Thymus (tissue), 11 donors: ENCODE data around the gene SAAL1. TPM values are rescaled to one million over a fixed set of nuclear protein-coding genes. Genes with fewer than 3 reads are reported as not detected.

ENCODE experiments used
- DNase-seq, 9 donors: peaks; one replicate each; pipeline ENCODE4 v3.0.0-alpha.2; 2013; ENCODE audit warnings: low spot score in 9 of 9, low read depth in 6 of 9, missing footprints in 1 of 9
- H3K27ac ChIP-seq, 2 donors: one replicate each; pipeline ENCODE4 v1.5.1; 2013; ENCODE audit warnings: control low read depth in 1 of 2, low read depth in 1 of 2, low read length in 1 of 2, mild to moderate bottlenecking in 1 of 2, moderate library complexity in 1 of 2
- H3K27me3 ChIP-seq, 2 donors: one replicate each; pipeline ENCODE4 v1.5.1; 2013; ENCODE audit warnings: low read length in 1 of 2; ENCODE audit not compliant: control insufficient read depth in 2 of 2, insufficient read depth in 1 of 2
- H3K36me3 ChIP-seq, 2 donors: one replicate each; pipeline ENCODE4 v1.5.1; 2013; ENCODE audit warnings: low read length in 1 of 2, mild to moderate bottlenecking in 1 of 2, moderate library complexity in 1 of 2; ENCODE audit not compliant: control insufficient read depth in 2 of 2, insufficient read depth in 2 of 2
- H3K4me1 ChIP-seq, 2 donors: one replicate each; pipeline ENCODE4 v1.5.1; 2013; ENCODE audit warnings: low read length in 2 of 2; ENCODE audit not compliant: control insufficient read depth in 2 of 2, insufficient read depth in 2 of 2
- H3K4me3 ChIP-seq, 2 donors: one replicate each; pipeline ENCODE4 v1.5.1; 2013; ENCODE audit warnings: low read length in 2 of 2, control low read depth in 1 of 2, mild to moderate bottlenecking in 1 of 2
- H3K9me3 ChIP-seq, 2 donors: one replicate each; pipeline ENCODE4 v1.5.1; 2013; ENCODE audit warnings: low read length in 1 of 2, mild to moderate bottlenecking in 1 of 2; ENCODE audit not compliant: control insufficient read depth in 2 of 2, insufficient read depth in 1 of 2
- WGBS: extraction: QIAGEN DNeasy Blood & Tissue Kit; methylation state at CpG from one replicate; pipeline ENCODE4 v1.1.7; 2013; 5-methylcytosine and 5-hydroxymethylcytosine counted together
- polyA plus RNA-seq: library from polyadenylated mRNA; stranded (reverse); fragments of 200-250 nt; gene quantifications from one replicate; pipeline ENCODE4 v1.2.3, GENCODE V29; 2013
- total RNA-seq: library from RNA; stranded (reverse); fragments of 120-200 nt; gene quantifications from one replicate; pipeline ENCODE4 v1.2.4, GENCODE V29; 2013
- donor health status: healthy.

SAAL1 gene
- total and polyA plus RNA-seq, 2 donors, result 19.4 to 25.9 TPM

DNA sequence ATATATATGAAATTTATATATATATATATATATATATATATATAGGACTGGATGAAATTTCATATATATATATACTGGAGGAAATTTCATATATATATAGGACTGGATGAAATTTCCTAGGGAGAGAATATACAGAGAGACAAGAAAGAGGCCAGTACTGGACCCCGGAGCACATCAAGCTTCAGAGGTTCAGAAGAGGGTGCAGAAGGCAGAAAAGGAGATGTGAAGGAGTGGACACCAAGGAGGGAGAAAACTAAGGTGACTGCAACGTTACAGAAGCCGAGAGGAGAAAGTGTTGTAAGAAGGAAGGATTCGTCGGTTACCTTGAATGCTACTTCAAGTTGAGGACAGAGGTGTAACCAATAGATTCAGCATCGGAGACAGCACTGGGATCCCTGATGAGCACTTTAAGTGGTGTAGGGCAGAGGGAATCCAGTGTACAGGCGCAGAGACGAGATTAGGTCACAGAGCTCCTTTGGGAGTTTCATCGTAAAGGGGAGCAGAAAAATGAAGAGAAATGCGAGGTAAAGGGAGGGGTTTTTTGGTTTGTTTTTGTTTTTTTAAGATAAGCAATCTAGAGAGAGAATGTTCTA lies 51.3 kb downstream of the SAAL1 start:
- H3K27me3 ChIP-seq, result no peaks in the 10 kb centered on the region
- no peak overlapping the region for H3K4me3 ChIP-seq
- no peaks in the 10 kb centered on the region for H3K36me3 ChIP-seq
- H3K4me1 ChIP-seq, result no peaks in the 10 kb centered on the region
- no peaks in the 10 kb centered on the region for H3K9me3 ChIP-seq
- 97% methylated on average over 10 of the region's 10 CpGs for WGBS
- peak in 3 of 9 donors; percentile 2 to 12 (median 8) for DNase-seq
- no peak overlapping the region for H3K27ac ChIP-seq

DNA sequence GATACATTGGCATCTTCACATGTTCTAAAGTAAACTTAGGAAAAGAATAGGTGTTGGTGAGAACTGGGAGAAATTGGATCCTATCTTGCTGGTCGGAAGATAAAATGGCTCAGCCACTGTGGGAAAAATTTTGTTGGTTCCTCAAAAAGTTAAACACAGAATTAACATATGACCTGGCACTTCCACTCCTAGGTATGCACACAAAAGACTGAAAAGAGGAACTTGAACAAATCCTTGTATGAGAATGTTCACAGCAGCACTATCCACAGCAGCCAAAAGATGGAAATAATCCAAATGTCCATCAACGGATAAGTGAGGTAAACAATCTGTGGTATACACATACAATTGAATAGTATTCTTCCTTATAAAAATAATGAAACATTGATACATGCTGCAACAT lies 55.0 kb downstream of the SAAL1 start:
- Histone ChIP-seq H3K36me3 (no peaks in the 10 kb centered on the region), H3K27ac (no peak overlapping the region), H3K4me1 (no peaks in the 10 kb centered on the region), H3K4me3 (no peak overlapping the region), H3K27me3 (peaks cover 12 to 16% of the 10 kb centered on the region in 2 donors), H3K9me3 (no peaks in the 10 kb centered on the region)
- no peak for DNase-seq
- 15% methylated on average over 2 of the region's 2 CpGs for WGBS

DNA sequence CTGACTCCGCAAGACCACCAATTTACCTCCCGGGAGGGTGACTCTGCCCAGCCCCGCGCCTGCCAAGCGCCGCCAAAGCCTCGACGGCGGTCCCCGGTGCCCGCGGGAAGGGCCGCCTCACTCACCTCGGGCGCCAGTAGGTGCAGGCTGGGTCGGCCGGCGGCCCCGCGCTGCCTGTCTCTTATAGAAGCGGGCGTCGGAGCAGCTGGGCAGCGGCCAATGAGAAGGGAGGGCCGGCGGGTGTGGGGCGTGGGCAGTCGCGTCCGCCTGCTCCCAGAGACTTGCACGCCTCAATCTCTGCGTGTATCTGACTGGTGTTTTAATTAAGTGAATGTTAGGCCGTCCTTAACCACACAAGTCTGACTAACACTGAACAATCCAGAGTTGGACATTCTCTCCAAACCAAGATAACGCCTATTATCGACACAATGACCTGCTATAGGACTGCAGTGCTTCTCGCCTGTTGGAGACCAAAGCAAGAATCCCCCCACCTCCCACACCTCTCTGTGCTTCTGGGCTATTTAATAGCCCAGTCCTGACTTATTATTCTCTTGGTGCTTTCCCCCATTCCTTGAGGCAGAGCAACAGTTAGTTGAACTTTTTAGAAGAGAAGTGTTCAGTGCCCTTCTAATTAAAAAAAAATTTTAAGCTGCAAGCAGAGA lies 59.6 kb downstream of the SAAL1 start, which contains the start of gene TPH1:
Gene TPH1 (minus strand): TSS at position 154 of the 662 bp plus-strand sequence. CDS start 5,507 bp downstream, outside the sequence.
- Histone ChIP-seq H3K36me3 (no peaks in the 10 kb centered on the region), H3K4me3 (no peak within 1 kb of the TSS), H3K4me1 (no peaks in the 10 kb centered on the region), H3K27me3 (peaks cover 21 to 38% of the 10 kb centered on the region in 2 donors), H3K9me3 (no peaks in the 10 kb centered on the region), H3K27ac (no peak within 1 kb of the TSS)
- no peak for DNase-seq
- 26% methylated on average over 36 of the region's 36 CpGs for WGBS

- no peak for DNase-seq
- Histone ChIP-seq H3K4me3 (no peak overlapping the region), H3K27ac (no peak overlapping the region), H3K9me3 (no peaks in the 10 kb centered on the region), H3K4me1 (no peaks in the 10 kb centered on the region), H3K27me3 (no peaks in the 10 kb centered on the region), H3K36me3 (no peaks in the 10 kb centered on the region)
These were observed 69.4 kb downstream of the SAAL1 start for GRCh38 chr11:18036456-18036855.

Other genes starting within 250 kb of the SAAL1 start
- gene SERGEF, start 93.0 kb downstream of the SAAL1 start, total RNA-seq, result 52.8 TPM
- 84.2 TPM for gene SERGEF, start 93.0 kb downstream of the SAAL1 start, polyA plus RNA-seq
- gene TPH1, start 59.8 kb downstream of the SAAL1 start, total RNA-seq, result 0.24 TPM
- 0.75 TPM for gene TPH1, start 59.8 kb downstream of the SAAL1 start, polyA plus RNA-seq
- gene MRGPRX3, start 26.5 kb upstream of the SAAL1 start, total RNA-seq, result not detected
- gene MRGPRX3, start 26.5 kb upstream of the SAAL1 start, polyA plus RNA-seq, result 0.05 TPM
- not detected for gene MRGPRX4, start 66.8 kb upstream of the SAAL1 start, total RNA-seq
- 0.07 TPM for gene MRGPRX4, start 66.8 kb upstream of the SAAL1 start, polyA plus RNA-seq
- 0.61 TPM for gene SAA4, start 130.7 kb upstream of the SAAL1 start, total RNA-seq
- 19.4 TPM for gene SAA4, start 130.7 kb upstream of the SAAL1 start, polyA plus RNA-seq
- gene SAA2, start 142.6 kb upstream of the SAAL1 start, total RNA-seq, result 7.9 TPM
- 605 TPM for gene SAA2, start 142.6 kb upstream of the SAAL1 start, polyA plus RNA-seq
- gene SAA1, start 160.2 kb upstream of the SAAL1 start, total RNA-seq, result 19.0 TPM
- 1,843 TPM for gene SAA1, start 160.2 kb upstream of the SAAL1 start, polyA plus RNA-seq
- gene HPS5, start 216.1 kb upstream of the SAAL1 start, total RNA-seq, result 29.7 TPM
- 20.2 TPM for gene HPS5, start 216.1 kb upstream of the SAAL1 start, polyA plus RNA-seq
- gene GTF2H1, start 216.5 kb upstream of the SAAL1 start, total RNA-seq, result 38.9 TPM
- gene GTF2H1, start 216.5 kb upstream of the SAAL1 start, polyA plus RNA-seq, result 35.4 TPM